OCI-LY1 (cell line): ENCODE data around the gene TRIM22.

Experiments
- EZH2 ChIP-seq: fragments of 200-600 bp; sonication (generic), shearing (Covaris generic); IDR thresholded peaks from 2 replicates; pipeline ENCODE4 v1.8.0; 2017; ENCODE audit warnings: borderline replicate concordance, mixed run types, mild to moderate bottlenecking, antibody characterized with exemption, low read length, moderate library complexity, mixed read lengths
- TF ChIP-seq, protein P1 (sequence below): fragments of 200-600 bp; sonication (generic), shearing (Covaris generic); IDR thresholded peaks from 2 replicates; pipeline ENCODE4 v1.5.1; 2017; ENCODE audit warnings: mild to moderate bottlenecking, antibody characterized with exemption, low read length, moderate library complexity, mixed read lengths

- TF ChIP-seq, protein P1, sequence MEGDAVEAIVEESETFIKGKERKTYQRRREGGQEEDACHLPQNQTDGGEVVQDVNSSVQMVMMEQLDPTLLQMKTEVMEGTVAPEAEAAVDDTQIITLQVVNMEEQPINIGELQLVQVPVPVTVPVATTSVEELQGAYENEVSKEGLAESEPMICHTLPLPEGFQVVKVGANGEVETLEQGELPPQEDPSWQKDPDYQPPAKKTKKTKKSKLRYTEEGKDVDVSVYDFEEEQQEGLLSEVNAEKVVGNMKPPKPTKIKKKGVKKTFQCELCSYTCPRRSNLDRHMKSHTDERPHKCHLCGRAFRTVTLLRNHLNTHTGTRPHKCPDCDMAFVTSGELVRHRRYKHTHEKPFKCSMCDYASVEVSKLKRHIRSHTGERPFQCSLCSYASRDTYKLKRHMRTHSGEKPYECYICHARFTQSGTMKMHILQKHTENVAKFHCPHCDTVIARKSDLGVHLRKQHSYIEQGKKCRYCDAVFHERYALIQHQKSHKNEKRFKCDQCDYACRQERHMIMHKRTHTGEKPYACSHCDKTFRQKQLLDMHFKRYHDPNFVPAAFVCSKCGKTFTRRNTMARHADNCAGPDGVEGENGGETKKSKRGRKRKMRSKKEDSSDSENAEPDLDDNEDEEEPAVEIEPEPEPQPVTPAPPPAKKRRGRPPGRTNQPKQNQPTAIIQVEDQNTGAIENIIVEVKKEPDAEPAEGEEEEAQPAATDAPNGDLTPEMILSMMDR: no peak
- no peak for TF ChIP-seq EZH2
Observed at GRCh38 chr11:5753943-5754342, 64.4 kb downstream of the TRIM22 start, which contains the start of gene OR52N4.
